Measurements from ENCODE around the gene AANAT.

AANAT gene

GRCh38 chr17:76435751-76436150, 31.7 kb upstream of the AANAT start:
- H3K9me3 ChIP-seq (ENCODE audit: control insufficient read depth, low read length): no peaks in the 10 kb centered on the region
- TF ChIP-seq CTCF (IDR thresholded peaks at IDR 0.05): no peak
- no peak overlapping the region for H3K4me3 ChIP-seq (ENCODE audit: low read depth, low read length)
- no peak overlapping the region for H3K9ac ChIP-seq
- no peaks in the 10 kb centered on the region for H3K36me3 ChIP-seq (ENCODE audit: control insufficient read depth, insufficient read depth, low read length)
- no peaks in the 10 kb centered on the region for H3K27me3 ChIP-seq (ENCODE audit: control insufficient read depth, insufficient read depth, low read length)
- no peak overlapping the region for H2AFZ ChIP-seq
- peaks cover 62% of the 10 kb centered on the region for H3K79me2 ChIP-seq
- peaks cover 13% of the 10 kb centered on the region for H3K4me1 ChIP-seq
- no peak overlapping the region for H3K4me2 ChIP-seq (ENCODE audit: low read length)
- no peak overlapping the region for H3K27ac ChIP-seq

- Histone ChIP-seq H3K9ac (no peak overlapping the region), H3K9me3 (ENCODE audit: control insufficient read depth, low read length) (no peaks in the 10 kb centered on the region), H3K4me3 (ENCODE audit: low read depth, low read length) (no peak overlapping the region), H3K36me3 (ENCODE audit: control insufficient read depth, insufficient read depth, low read length) (no peaks in the 10 kb centered on the region), H2AFZ (no peak overlapping the region), H3K27me3 (ENCODE audit: control insufficient read depth, insufficient read depth, low read length) (no peaks in the 10 kb centered on the region), H3K27ac (no peak overlapping the region), H3K4me2 (ENCODE audit: low read length) (no peak overlapping the region), H3K79me2 (peaks cover 73% of the 10 kb centered on the region), H3K4me1 (peaks cover 18% of the 10 kb centered on the region)
- no peak for TF ChIP-seq CTCF (IDR thresholded peaks at IDR 0.05)
Measured at GRCh38 chr17:76437467-76438402, 29.7 kb upstream of the AANAT start.

- no peak overlapping the region for H3K4me3 ChIP-seq (ENCODE audit: low read depth, low read length)
- H3K4me2 ChIP-seq (ENCODE audit: low read length): peak overlapping the region; percentile 24
- no peaks in the 10 kb centered on the region for H3K9me3 ChIP-seq (ENCODE audit: control insufficient read depth, low read length)
- peaks cover 18% of the 10 kb centered on the region for H3K4me1 ChIP-seq
- no peaks in the 10 kb centered on the region for H3K27me3 ChIP-seq (ENCODE audit: control insufficient read depth, insufficient read depth, low read length)
- no peak for TF ChIP-seq CTCF (IDR thresholded peaks at IDR 0.05)
- no peaks in the 10 kb centered on the region for H3K36me3 ChIP-seq (ENCODE audit: control insufficient read depth, insufficient read depth, low read length)
- peaks cover 70% of the 10 kb centered on the region for H3K79me2 ChIP-seq
- no peak overlapping the region for H3K9ac ChIP-seq
- peak overlapping the region; percentile 48 for H3K27ac ChIP-seq
- no peak overlapping the region for H2AFZ ChIP-seq
Measured at GRCh38 chr17:76438906-76439305, 28.5 kb upstream of the AANAT start.

- Histone ChIP-seq H3K36me3 (ENCODE audit: control insufficient read depth, insufficient read depth, low read length) (no peaks in the 10 kb centered on the region), H3K27ac (peak overlapping the region; percentile 48), H3K4me2 (ENCODE audit: low read length) (peak overlapping the region; percentile 24), H3K79me2 (peaks cover 70% of the 10 kb centered on the region), H3K9ac (no peak overlapping the region), H3K4me1 (peaks cover 18% of the 10 kb centered on the region), H2AFZ (no peak overlapping the region), H3K9me3 (ENCODE audit: control insufficient read depth, low read length) (no peaks in the 10 kb centered on the region), H3K4me3 (ENCODE audit: low read depth, low read length) (no peak overlapping the region), H3K27me3 (ENCODE audit: control insufficient read depth, insufficient read depth, low read length) (no peaks in the 10 kb centered on the region)
- no peak for TF ChIP-seq CTCF (IDR thresholded peaks at IDR 0.05)
Measured at GRCh38 chr17:76439314-76439928, 28.0 kb upstream of the AANAT start.

All from parathyroid adenoma (tissue), 2 donors.